Measurements from ENCODE around the gene ASPDH. TPM values are rescaled to one million over a fixed set of nuclear protein-coding genes. Genes with fewer than 3 reads are reported as not detected.
"Not testable (repeated sequence)": the region's sequence is repeated elsewhere in the genome, so short reads cannot be mapped to it uniquely, and the experiment has no call there.

The ASPDH gene
- total RNA-seq, 1 donor, result not detected

GRCh38 chr19:50532952-50533351, 19.2 kb upstream of the ASPDH start:
- no peaks in the 10 kb centered on the region for H3K27me3 ChIP-seq (ENCODE audit: insufficient read depth, low read length)
- H3K9me3 ChIP-seq (ENCODE audit: low read depth, low read length), result no peaks in the 10 kb centered on the region
- no peaks in the 10 kb centered on the region for H3K4me1 ChIP-seq (ENCODE audit: insufficient read depth, low read length)
- no peak overlapping the region for H3K4me3 ChIP-seq (ENCODE audit: low read length)

- Histone ChIP-seq H3K4me1 (ENCODE audit: insufficient read depth, low read length) (no peaks in the 10 kb centered on the region), H3K4me3 (ENCODE audit: low read length) (no peak overlapping the region), H3K27me3 (ENCODE audit: insufficient read depth, low read length) (no peaks in the 10 kb centered on the region), H3K9me3 (ENCODE audit: low read depth, low read length) (no peaks in the 10 kb centered on the region)
Observed at GRCh38 chr19:50531171-50531612, 17.5 kb upstream of the ASPDH start.

- H3K4me3 ChIP-seq (ENCODE audit: low read length); H3K27me3 ChIP-seq (ENCODE audit: insufficient read depth, low read length); H3K4me1 ChIP-seq (ENCODE audit: insufficient read depth, low read length); H3K9me3 ChIP-seq (ENCODE audit: low read depth, low read length): not testable (repeated sequence)
Observed at GRCh38 chr19:50528052-50528451, 14.3 kb upstream of the ASPDH start.

GRCh38 chr19:50522881-50523280, 9.2 kb upstream of the ASPDH start:
- Histone ChIP-seq H3K4me3 (ENCODE audit: low read length) (no peak overlapping the region), H3K9me3 (ENCODE audit: low read depth, low read length) (no peaks in the 10 kb centered on the region), H3K27me3 (ENCODE audit: insufficient read depth, low read length) (no peaks in the 10 kb centered on the region), H3K4me1 (ENCODE audit: insufficient read depth, low read length) (no peaks in the 10 kb centered on the region)

GRCh38 chr19:50520822-50521465, 7.2 kb upstream of the ASPDH start:
- Histone ChIP-seq H3K4me3 (ENCODE audit: low read length) (no peak overlapping the region), H3K4me1 (ENCODE audit: insufficient read depth, low read length) (no peaks in the 10 kb centered on the region)

GRCh38 chr19:50519006-50519575, 5.4 kb upstream of the ASPDH start:
- Histone ChIP-seq H3K4me3 (ENCODE audit: low read length) (no peak overlapping the region), H3K27me3 (ENCODE audit: insufficient read depth, low read length) (no peaks in the 10 kb centered on the region), H3K4me1 (ENCODE audit: insufficient read depth, low read length) (no peaks in the 10 kb centered on the region), H3K9me3 (ENCODE audit: low read depth, low read length) (no peaks in the 10 kb centered on the region)

More at GRCh38 chr19:50520822-50521465, 7.2 kb upstream of the ASPDH start:
- no peaks in the 10 kb centered on the region for H3K9me3 ChIP-seq (ENCODE audit: low read depth, low read length)
- H3K27me3 ChIP-seq (ENCODE audit: insufficient read depth, low read length), result no peaks in the 10 kb centered on the region

- H3K4me3 ChIP-seq (ENCODE audit: low read length), result no peak overlapping the region
- H3K27me3 ChIP-seq (ENCODE audit: insufficient read depth, low read length), result no peaks in the 10 kb centered on the region
- no peaks in the 10 kb centered on the region for H3K4me1 ChIP-seq (ENCODE audit: insufficient read depth, low read length)
- no peaks in the 10 kb centered on the region for H3K9me3 ChIP-seq (ENCODE audit: low read depth, low read length)
Observed at GRCh38 chr19:50518091-50519005, 4.6 kb upstream of the ASPDH start.

- no peaks in the 10 kb centered on the region for H3K4me1 ChIP-seq (ENCODE audit: insufficient read depth, low read length)
- H3K27me3 ChIP-seq (ENCODE audit: insufficient read depth, low read length), result no peaks in the 10 kb centered on the region
- H3K4me3 ChIP-seq (ENCODE audit: low read length), result no peak overlapping the region
- no peaks in the 10 kb centered on the region for H3K9me3 ChIP-seq (ENCODE audit: low read depth, low read length)
Observed at GRCh38 chr19:50517704-50518075, 4.0 kb upstream of the ASPDH start.

- H3K9me3 ChIP-seq (ENCODE audit: low read depth, low read length), result no peaks in the 10 kb centered on the region
- no peak overlapping the region for H3K4me3 ChIP-seq (ENCODE audit: low read length)
- H3K27me3 ChIP-seq (ENCODE audit: insufficient read depth, low read length), result no peaks in the 10 kb centered on the region
- H3K4me1 ChIP-seq (ENCODE audit: insufficient read depth, low read length), result no peaks in the 10 kb centered on the region
Observed at GRCh38 chr19:50516964-50517703, 3.4 kb upstream of the ASPDH start.

GRCh38 chr19:50516456-50516855, 2.7 kb upstream of the ASPDH start:
- no peaks in the 10 kb centered on the region for H3K27me3 ChIP-seq (ENCODE audit: insufficient read depth, low read length)
- H3K4me1 ChIP-seq (ENCODE audit: insufficient read depth, low read length), result no peaks in the 10 kb centered on the region
- no peaks in the 10 kb centered on the region for H3K9me3 ChIP-seq (ENCODE audit: low read depth, low read length)
- no peak overlapping the region for H3K4me3 ChIP-seq (ENCODE audit: low read length)

- Histone ChIP-seq H3K4me3 (ENCODE audit: low read length) (no peak overlapping the region), H3K9me3 (ENCODE audit: low read depth, low read length) (no peaks in the 10 kb centered on the region), H3K27me3 (ENCODE audit: insufficient read depth, low read length) (no peaks in the 10 kb centered on the region), H3K4me1 (ENCODE audit: insufficient read depth, low read length) (peaks cover 8% of the 10 kb centered on the region)
Observed at GRCh38 chr19:50515168-50515561, 1.5 kb upstream of the ASPDH start.

- H3K4me1 ChIP-seq (ENCODE audit: insufficient read depth, low read length), result peaks cover 10% of the 10 kb centered on the region
- H3K4me3 ChIP-seq (ENCODE audit: low read length), result no peak overlapping the region
- H3K27me3 ChIP-seq (ENCODE audit: insufficient read depth, low read length), result no peaks in the 10 kb centered on the region
- no peaks in the 10 kb centered on the region for H3K9me3 ChIP-seq (ENCODE audit: low read depth, low read length)
Observed at GRCh38 chr19:50514346-50515167, 844 bp upstream of the ASPDH start.

GRCh38 chr19:50512999-50513745, 541 bp downstream of the ASPDH start:
- no peaks in the 10 kb centered on the region for H3K9me3 ChIP-seq (ENCODE audit: low read depth, low read length)
- no peaks in the 10 kb centered on the region for H3K27me3 ChIP-seq (ENCODE audit: insufficient read depth, low read length)
- H3K4me1 ChIP-seq (ENCODE audit: insufficient read depth, low read length), result peaks cover 10% of the 10 kb centered on the region
- no peak overlapping the region for H3K4me3 ChIP-seq (ENCODE audit: low read length)

All from mononuclear cell (primary cell).